Right ventricle myocardium inferior (tissue), 1 donor: ENCODE measurements around the gene ZKSCAN4. TPM values are rescaled to one million over a fixed set of nuclear protein-coding genes. Genes with fewer than 3 reads are reported as not detected.

Experiments
- ATAC-seq: fragments of 200-7000 bp; cut with Tn5 transposase; one replicate; pipeline ENCODE4 v1.9.1; 2020; ENCODE audit warnings: mild to moderate bottlenecking, moderate library complexity
- DNase-seq: peaks from one replicate; pipeline ENCODE4 v3.0.0; 2021; ENCODE audit errors: missing footprints
- intact Hi-C: fragments of 100-400 bp; cut with DNase I; formaldehyde crosslinking; loops from one replicate; pipeline ENCODE4 v1.11.0; 2022
- total RNA-seq: library from RNA; stranded (reverse); fragmentation: NEBNext Ultra II Directional; extraction: Animal tissue kit (Norgen Biotek cat#: 25700); gene quantifications from one replicate; pipeline ENCODE4 v1.2.1, GENCODE V29; 2021
- donor health status: DM: no; HTN: yes; CAD: no; lungs with severe emphysema.

Gene ZKSCAN4
- total RNA-seq, 1 donor from 2014 or later, result 2.5 TPM

DNA sequence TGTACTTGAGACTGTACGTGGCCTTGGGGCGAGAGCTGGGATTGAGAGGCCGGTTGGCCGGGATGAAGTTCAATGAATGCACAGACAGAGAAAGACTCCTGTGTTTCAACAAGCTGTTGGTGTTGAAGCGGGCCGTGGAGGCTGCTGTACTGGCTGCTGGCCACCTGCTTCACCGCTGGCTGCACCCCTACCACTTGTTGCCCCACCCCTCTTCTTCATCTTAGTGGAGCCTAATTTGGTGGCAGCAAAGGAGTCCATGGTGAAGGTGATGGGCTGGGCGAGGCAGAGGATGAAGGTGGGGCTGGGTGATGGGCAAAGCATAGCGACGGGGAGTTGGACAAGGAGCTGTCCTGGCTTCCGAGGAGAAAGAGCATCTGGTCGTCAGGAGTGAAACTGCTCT is 34.2 kb downstream of the ZKSCAN4 start:
- intact Hi-C loops, result loop anchor here (2.0 to 5.0 kb wide), 2 partner anchors 56 to 745 kb away; partner anchors contain the start of gene ZNF184
- no peak for DNase-seq
- ATAC-seq, result no peak

DNA sequence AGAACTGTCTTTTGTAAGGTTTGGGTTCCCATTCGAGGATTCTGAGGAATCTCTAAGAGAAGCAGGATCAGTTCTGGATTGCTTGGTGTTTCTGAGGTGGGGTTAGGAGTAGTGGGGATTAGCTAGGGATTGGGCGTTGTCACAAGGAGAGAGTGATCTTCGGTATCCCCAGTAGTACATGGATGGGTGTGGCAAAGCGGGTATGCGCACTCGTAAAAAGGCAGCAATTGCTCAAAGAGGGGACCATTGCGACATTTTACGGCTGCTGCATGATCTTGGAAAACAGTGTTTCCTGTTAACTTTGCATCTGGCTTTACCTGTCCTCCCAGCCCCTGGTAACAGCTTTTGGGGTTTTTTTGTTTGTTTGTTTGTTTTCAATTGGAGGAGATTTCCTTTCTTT is 36.6 kb downstream of the ZKSCAN4 start:
- intact Hi-C loops, result loop anchor here (5.0 kb wide), 1 partner anchor 53 kb away; no protein-coding TSS in a partner anchor
- ATAC-seq, result no peak
- no peak for DNase-seq

DNA sequence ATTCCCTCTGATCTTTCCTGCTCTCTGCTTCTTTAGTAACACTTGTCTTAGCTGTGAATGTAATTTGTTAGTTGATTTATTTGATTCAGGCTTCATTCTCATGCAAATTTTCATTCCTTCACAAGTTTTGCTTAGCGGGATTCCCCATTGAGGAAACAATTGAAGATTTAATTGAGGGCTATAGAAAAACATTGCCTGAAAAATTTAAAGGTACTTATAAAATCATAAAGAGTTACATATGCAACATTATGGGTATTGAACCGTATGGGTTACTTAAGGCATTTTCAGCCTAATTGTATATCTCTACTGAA is 38.9 kb downstream of the ZKSCAN4 start:
- DNase-seq, result no peak
- intact Hi-C loops, result no loop called here
- ATAC-seq, result no peak

DNA sequence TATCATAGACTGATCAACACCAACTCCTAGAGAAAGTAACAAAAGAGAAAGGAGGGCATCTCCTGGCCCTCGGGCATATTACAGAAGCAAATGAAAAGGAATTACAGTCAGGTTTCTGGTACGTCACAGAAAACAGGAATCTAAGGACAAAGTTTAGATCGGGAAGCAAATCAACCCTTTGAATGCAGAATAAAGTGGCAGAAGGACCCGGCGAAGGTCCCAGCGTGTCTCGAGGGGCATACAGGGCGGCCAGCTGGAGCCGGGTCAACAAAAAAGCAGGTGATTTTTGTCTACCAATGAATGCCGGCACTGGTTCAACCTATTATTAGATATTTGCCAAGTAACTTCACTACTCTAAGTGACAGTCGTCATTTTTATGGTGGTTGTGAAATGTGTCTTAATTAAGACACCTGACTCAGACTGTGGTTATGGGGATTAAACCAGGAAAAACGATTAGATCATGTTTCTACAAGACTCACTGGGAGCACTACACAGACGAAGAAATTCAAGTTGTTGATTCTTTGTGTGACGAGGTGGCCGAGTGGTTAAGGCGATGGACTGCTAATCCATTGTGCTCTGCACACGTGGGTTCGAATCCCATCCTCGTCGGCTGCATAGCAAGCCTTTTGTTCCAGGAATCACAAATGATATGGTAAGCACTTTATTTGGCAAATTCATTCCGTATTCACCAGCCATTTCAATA is 39.4 kb downstream of the ZKSCAN4 start:
- intact Hi-C loops, result no loop called here
- no peak for ATAC-seq
- no peak for DNase-seq

DNA sequence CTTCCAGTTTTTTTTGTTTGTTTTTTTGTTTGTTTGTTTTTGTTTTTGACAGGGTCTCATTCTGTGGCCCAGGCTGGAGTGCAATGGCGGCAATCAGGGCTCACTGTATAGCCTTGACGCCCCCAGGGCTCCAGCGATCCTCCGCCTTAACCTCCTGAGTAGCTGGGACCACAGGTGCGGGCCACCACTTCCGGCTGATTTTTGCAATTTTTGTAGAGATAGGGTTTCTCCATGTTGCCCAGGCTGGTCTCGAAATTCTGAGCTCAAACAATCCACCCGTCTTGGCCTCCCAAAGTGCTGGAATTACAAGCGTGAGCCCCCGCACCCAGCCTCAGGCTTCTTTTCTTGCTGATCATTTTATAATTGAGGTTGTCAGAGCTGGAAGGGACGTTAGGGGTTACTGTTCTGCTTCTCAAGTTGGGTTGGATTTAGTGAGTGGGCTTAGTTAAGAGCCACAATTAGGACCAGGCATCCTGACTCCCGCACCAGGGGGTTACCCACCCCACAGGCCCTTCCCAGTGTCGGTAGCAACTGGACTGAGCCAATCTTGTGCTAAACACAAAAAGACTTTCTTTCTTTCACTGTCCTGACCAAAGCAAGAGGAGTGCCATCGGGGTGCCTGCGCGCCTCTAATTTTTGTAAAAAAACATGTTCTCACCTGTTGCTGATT is 40.1 kb downstream of the ZKSCAN4 start:
- DNase-seq, result no peak
- intact Hi-C loops, result no loop called here
- ATAC-seq, result no peak

DNA sequence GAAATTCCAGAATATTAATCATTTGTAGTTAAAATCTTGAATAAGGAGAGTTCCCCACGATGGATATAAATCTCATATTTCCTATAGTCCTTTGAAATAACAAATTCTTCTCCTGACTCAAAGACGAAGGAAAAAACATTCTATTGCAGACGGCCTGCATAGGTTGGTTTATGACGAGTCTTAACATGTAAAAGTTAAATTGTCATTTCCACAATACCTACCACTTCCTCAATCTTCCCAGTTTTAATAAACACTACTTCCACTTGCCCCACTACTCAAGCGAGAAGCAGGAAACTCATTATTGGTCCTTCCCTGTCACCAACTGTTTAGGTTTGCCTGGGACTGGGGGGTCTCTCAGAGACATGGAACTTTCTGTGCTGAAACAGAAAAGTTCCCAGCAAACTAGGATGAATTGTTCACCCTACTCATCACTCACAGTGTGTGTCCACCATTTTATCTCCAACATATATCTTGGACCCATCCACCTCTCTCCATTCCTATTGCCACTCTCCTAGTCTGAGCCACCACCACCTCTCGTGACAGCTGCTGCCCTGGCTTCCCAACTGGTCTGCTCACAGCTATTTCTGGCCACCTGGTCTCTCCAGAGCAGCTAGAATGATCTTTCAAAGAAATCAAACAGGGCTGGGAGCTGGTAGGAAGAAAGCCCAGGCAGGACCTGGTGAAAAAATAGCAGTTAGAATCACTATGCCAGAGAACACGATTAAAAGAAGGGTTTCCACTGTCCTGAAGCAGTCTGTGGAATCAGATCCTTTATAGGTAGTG is 42.1 kb downstream of the ZKSCAN4 start:
- ATAC-seq, result no peak
- no peak for DNase-seq
- intact Hi-C loops, result no loop called here

DNA sequence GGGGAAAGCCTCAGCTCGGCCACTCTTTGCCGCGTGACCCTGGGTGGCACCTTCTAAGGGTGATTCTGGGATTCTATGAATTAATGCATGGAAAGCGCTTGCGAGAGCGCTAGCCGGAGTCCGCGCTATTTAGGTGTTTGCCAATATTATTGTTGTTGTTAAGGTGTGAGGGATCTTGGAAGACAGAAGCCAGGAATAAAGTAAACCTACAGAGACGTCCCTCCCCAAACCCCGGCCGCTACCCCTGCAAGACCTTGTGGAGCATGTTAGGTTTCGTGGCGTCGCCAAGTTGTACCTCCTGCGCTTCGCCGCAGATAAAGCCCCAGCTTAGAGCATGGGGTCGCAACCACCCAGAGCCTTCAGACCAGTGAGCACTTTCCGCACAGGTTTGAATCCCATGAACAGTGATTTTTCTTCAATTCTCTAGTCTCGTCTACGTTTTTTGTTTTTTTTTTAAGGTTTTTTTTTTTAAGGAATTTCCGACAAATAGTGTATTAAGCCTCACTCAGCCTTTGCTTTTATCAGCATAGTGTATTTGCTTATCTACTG is 43.9 kb downstream of the ZKSCAN4 start:
- intact Hi-C loops, result no loop called here
- peak; percentile 65 for DNase-seq
- no peak for ATAC-seq

DNA sequence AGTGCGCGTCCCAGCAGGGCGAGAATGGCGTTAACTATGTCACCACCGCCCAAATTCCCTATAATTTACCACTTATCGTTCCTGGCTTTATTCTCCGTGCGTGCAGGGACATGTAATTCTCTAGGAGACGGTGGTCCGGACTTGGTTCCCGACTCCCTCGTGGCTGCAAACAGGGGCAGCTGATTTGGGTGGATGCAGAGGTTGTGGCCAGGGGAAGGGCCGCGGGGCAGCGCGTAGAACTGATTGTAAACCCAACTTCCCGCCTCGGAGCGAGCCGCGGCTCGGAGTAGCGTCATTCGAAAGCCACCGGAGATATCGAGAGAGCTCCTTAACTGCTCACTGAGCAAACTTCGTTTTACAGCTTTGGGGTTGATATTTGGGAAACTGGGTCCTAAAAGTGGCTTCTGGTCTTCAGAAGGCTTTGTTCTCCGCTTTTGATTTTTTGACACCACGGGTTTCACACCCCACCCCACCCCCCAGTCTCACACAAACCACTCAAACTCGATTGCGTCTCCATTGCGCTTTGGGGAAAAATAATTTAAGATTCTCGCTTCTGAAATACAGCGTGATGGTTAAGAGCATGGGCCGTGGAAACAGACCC is 44.5 kb downstream of the ZKSCAN4 start:
- DNase-seq (peak; percentile 76), ATAC-seq (no peak)

DNA sequence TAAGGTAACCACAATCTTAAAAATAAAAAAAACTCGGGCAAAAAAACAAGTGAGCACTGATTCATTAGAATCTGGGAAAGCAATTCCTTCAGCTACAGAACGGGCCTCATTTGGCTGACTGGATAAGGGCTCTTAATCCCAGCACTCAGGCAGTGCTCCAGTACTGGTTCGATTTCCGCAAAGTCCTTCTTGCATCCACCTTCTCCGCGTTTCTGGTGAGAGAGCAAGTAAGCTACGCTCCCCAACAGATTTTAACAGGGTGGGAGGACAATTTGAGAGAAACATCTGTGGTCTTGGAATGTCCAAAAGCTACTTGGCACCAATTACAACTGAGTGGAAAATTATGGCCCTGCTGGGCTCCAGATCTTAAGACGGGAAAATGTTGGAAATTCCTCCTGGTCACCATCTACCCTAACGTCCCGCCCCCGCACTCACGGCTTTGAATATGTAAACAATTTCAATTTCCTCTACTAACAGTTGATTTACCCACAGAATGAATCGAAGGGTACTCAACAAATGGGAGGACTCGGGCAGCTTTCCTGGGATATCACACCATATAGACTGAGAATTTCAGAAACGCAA is 45.0 kb downstream of the ZKSCAN4 start:
- intact Hi-C loops, result no loop called here
- DNase-seq (no peak), ATAC-seq (no peak)

More for the DNA sequence above, 44.5 kb downstream of the ZKSCAN4 start:
- intact Hi-C loops, result no loop called here

DNA sequence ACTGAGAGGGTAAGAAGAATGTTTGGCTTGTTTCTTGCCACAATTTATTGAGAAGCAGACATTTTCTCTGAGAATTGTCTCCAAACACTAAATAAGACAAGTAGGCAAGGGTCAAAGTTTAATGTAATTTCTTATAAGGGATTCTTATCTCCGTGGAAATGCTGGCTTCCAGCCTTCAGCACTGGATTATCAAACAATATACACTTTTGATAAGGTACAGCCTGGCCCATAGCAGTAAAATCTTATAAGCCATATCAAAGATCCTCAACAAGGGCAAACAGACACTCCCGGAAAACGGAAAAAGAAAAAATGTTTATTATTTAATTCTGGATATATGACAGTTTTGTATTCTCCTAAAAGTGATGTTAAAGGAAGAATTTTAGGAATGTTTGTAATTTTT is 45.5 kb downstream of the ZKSCAN4 start:
- ATAC-seq, result no peak
- DNase-seq, result no peak
- intact Hi-C loops, result no loop called here

DNA sequence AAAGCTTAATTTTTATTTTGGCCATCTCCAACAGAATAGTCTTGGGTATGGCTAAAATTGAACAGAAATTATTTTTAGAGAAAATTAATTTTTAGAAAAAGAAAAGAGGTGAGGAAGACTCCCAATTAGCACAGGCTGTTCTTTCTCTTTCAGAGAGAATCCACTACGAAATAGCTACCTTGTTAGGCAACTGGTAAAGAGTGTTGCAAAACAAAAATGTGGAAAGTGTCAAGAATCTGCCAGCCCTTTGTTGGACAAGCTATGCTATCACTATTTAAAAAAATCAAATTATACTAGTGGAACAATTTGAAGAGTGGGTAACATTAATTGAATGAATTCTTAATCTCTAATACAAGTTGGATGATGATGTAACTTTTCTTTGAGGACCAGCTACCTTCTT is 46.2 kb downstream of the ZKSCAN4 start:
- intact Hi-C loops, result no loop called here
- no peak for DNase-seq
- ATAC-seq, result no peak

DNA sequence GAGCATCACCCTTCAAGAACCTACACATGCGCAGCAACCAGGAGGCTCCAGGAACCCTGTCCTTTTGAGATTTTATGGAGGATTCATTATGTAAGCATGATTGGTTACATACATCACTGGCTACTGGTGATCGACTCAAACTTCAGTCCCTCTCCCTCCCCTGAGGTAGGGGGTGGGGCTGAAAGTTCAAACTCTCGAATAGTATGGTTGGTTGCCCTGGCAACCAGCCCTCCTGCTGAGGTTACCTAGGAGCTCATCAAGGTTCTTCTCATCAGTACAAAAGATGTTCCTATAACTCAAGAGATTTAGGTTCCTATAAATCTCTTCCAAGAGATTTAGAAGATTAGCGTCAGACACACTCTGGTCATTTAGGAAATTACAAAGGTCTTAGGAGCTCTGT is 48.9 kb downstream of the ZKSCAN4 start:
- ATAC-seq, result no peak
- DNase-seq, result no peak
- intact Hi-C loops, result no loop called here

DNA sequence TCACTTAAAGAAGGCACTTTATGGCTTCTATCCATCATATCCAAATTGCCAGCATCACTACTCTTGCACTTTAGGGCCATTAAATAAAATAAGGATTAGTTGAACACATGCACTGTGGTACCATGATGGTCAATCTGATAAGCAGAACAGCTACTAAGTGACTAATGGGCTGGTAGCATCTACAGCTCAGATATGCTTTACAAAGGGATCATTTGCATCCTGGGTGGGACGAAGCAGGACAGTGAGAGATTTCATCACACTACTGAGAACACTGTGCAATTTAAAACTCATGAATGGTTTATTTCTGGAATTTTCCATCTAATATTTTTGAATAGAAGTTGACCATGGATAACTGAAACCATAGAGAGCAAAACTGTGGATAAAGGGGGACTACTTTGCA is 52.0 kb downstream of the ZKSCAN4 start:
- DNase-seq (no peak), ATAC-seq (no peak)
- intact Hi-C loops, result no loop called here

Other genes starting within 250 kb of the ZKSCAN4 start
- 0.35 TPM for gene ZNF165, start 171.7 kb downstream of the ZKSCAN4 start, total RNA-seq
- gene ZSCAN16, start 127.7 kb downstream of the ZKSCAN4 start, total RNA-seq, result 2.2 TPM
- gene ZKSCAN8, start 110.4 kb downstream of the ZKSCAN4 start, total RNA-seq, result 12.7 TPM
- 9.4 TPM for gene ZSCAN9, start 27.0 kb downstream of the ZKSCAN4 start, total RNA-seq
- 7.4 TPM for gene NKAPL, start 7.0 kb upstream of the ZKSCAN4 start, total RNA-seq
- 11.1 TPM for gene ZSCAN26, start 14.9 kb upstream of the ZKSCAN4 start, total RNA-seq
- 2.5 TPM for gene PGBD1, start 29.3 kb upstream of the ZKSCAN4 start, total RNA-seq
- gene ZSCAN31, start 83.9 kb upstream of the ZKSCAN4 start, total RNA-seq, result 10.2 TPM
- gene ZKSCAN3, start 97.7 kb upstream of the ZKSCAN4 start, total RNA-seq, result 4.0 TPM
- 2.4 TPM for gene ZSCAN12, start 147.5 kb upstream of the ZKSCAN4 start, total RNA-seq
- 1.3 TPM for gene ZSCAN23, start 191.2 kb upstream of the ZKSCAN4 start, total RNA-seq